Nephron (organoid): Measurements from ENCODE around the gene MVD.
A peak's percentile ranks its signal among the peaks of the same experiment; 100 is the strongest.

Source experiments
- H3K27ac Mint-ChIP-seq, 3 experiments: 2 replicates each; pipeline ENCODE4 v1.8.0; 2020; ENCODE audit warnings: mixed read lengths in 3 of 3, mild to moderate bottlenecking in 2 of 3, moderate library complexity in 1 of 3
- H3K27me3 Mint-ChIP-seq: 2 replicates; pipeline ENCODE4 v1.8.0; 2021; ENCODE audit warnings: low read depth, mild to moderate bottlenecking, moderate library complexity, mixed read lengths
- H3K36me3 Mint-ChIP-seq: 2 replicates; pipeline ENCODE4 v1.8.0; 2020; ENCODE audit warnings: low read depth, mixed read lengths
- H3K4me1 Mint-ChIP-seq: 2 replicates; pipeline ENCODE4 v1.8.0; 2020; ENCODE audit warnings: mixed read lengths
- H3K4me3 Mint-ChIP-seq, 3 experiments: 2 replicates each; pipeline ENCODE4 v1.8.0; 2020; ENCODE audit warnings: mild to moderate bottlenecking in 3 of 3, mixed read lengths in 3 of 3, moderate library complexity in 2 of 3
- H3K9me3 Mint-ChIP-seq: 2 replicates; pipeline ENCODE4 v1.8.0; 2020; ENCODE audit warnings: mixed read lengths
- TF ChIP-seq, protein P1 (sequence below), 3 experiments: fragments of 200-600 bp; sonication (generic); IDR thresholded peaks; one replicate each; pipeline ENCODE4 v1.5.0; 2021; ENCODE audit warnings: antibody characterized with exemption in 3 of 3; ENCODE audit not compliant: unreplicated experiment in 3 of 3

Gene MVD

DNA sequence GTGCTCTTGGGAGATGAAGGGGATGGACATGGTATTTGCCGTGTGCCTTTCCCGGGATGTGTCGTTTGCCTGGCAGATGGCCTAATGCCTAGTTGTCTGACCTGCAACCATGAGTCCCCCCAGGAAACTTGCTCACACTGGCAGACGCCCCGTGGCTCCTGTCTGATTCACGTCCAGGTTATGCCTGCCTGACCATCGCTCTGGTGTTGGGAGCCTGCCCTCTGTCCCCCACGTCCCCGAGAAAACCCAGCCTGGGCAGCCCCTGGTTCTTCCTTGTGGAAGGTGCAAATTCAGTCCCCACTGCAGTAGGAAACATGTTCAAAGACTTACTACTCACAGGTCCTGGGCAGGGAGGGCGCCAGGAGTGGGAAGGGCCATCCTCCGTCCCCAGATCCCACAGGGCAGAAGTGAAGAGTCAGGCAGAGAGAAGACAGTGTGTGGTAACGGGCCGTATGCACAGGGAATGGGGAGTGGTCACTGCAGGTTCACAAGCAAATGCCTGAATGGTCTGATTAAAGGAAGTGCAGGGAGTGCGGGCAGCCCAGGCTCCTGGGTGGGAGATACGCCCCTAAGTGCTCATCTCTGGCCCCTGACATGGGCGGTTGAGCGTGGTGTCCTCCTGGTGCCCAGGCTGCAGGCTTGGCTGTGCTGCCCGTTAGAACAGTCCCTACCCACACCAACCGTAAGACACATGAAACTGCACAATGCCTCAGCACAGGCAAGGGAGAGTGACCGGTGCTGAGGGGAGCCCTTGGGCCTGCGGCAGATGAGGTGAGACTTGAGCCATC is 27.6 kb upstream of the MVD start:
- Mint-ChIP-seq H3K4me3 (no peak overlapping the region), H3K4me1 (no peaks in the 10 kb centered on the region), H3K27me3 (peaks cover 50% of the 10 kb centered on the region), H3K36me3 (no peaks in the 10 kb centered on the region), H3K27ac (no peak overlapping the region), H3K9me3 (no peaks in the 10 kb centered on the region)
- TF ChIP-seq, protein P1, sequence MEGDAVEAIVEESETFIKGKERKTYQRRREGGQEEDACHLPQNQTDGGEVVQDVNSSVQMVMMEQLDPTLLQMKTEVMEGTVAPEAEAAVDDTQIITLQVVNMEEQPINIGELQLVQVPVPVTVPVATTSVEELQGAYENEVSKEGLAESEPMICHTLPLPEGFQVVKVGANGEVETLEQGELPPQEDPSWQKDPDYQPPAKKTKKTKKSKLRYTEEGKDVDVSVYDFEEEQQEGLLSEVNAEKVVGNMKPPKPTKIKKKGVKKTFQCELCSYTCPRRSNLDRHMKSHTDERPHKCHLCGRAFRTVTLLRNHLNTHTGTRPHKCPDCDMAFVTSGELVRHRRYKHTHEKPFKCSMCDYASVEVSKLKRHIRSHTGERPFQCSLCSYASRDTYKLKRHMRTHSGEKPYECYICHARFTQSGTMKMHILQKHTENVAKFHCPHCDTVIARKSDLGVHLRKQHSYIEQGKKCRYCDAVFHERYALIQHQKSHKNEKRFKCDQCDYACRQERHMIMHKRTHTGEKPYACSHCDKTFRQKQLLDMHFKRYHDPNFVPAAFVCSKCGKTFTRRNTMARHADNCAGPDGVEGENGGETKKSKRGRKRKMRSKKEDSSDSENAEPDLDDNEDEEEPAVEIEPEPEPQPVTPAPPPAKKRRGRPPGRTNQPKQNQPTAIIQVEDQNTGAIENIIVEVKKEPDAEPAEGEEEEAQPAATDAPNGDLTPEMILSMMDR (IDR thresholded peaks at IDR 0.05; ENCODE audit: unreplicated experiment in 3 of 3), result no peak

DNA sequence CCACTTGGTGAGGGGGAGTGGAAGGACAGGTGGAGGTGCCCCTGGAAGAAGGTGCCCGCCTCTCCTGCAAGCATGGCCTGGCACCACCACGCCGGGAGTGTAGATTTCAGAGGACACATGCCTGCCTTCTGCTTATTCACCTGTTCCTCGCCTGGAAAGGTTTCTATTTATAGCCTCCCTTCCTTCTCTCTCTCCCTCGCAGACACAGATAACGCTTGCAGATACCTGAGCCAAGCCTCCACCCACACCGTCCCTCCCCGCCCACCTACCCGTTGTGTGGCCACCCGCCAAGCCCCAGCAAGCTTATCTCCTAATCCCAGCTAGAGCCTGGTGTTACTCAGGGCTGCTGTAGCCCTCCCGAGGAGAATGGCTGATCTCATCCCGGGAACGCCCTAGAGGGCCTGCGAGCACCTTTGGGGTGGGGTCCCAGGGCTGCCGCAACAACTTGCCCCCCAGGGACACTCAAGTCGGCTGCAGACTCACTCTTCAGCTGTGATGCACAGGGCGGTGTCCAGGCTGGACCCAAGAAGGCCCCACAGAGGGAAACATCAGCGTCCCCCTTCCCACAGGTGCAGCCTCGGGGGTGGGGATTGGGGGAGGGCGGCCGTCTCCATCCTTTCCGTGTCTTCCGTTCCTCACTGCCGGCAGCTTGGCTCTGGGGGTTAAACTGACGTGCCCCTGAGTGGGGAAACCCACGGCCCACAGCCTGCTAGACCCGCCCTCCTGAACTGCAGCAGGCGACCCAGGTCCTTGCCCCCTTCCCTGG is 25.3 kb upstream of the MVD start:
- H3K36me3 Mint-ChIP-seq, result no peaks in the 10 kb centered on the region
- TF ChIP-seq, protein P1 (IDR thresholded peaks at IDR 0.05; ENCODE audit: unreplicated experiment in 3 of 3), result no peak
- peaks cover 73% of the 10 kb centered on the region for H3K27me3 Mint-ChIP-seq
- H3K27ac Mint-ChIP-seq, result no peak overlapping the region
- H3K4me1 Mint-ChIP-seq, result no peaks in the 10 kb centered on the region
- no peak overlapping the region for H3K4me3 Mint-ChIP-seq
- no peaks in the 10 kb centered on the region for H3K9me3 Mint-ChIP-seq

DNA sequence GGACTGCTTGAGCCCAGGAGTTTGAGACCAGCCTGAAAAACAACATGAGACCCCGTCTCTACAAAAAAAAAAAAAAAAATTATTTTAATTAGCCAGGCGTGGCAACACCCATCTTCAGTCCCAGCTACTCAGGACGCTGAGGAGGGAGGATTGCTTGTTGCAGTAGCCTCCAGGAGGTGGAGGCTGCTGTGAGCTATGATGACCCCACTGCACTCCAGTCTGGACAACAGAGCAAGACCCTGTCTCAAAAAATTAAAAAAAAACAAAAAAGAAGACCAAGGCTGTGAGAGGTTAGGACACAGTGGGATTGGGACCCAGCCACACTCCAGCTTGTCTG is 24.8 kb upstream of the MVD start:
- no peaks in the 10 kb centered on the region for H3K36me3 Mint-ChIP-seq
- TF ChIP-seq, protein P1 (IDR thresholded peaks at IDR 0.05; ENCODE audit: unreplicated experiment in 3 of 3), result no peak
- H3K4me1 Mint-ChIP-seq, result no peaks in the 10 kb centered on the region
- H3K27me3 Mint-ChIP-seq, result peaks cover 76% of the 10 kb centered on the region
- no peak overlapping the region for H3K27ac Mint-ChIP-seq
- no peaks in the 10 kb centered on the region for H3K9me3 Mint-ChIP-seq
- H3K4me3 Mint-ChIP-seq, result no peak overlapping the region

DNA sequence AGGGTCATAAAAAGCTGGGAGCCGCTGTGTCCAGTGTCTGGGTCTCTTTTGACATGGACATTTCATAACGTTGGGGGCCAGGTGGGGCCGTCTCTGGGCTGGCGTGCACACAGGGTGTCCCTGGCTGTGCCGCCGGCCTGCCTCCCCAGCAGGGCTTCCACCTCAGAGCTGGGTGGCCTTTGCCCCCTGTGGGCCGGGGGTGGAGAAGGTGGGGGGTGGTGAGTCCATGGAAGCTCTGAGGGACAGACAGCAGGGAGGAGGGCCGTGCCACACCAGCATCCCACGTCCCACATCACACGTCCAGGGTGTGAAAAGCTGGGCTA is 24.3 kb upstream of the MVD start:
- no peak overlapping the region for H3K4me3 Mint-ChIP-seq
- TF ChIP-seq, protein P1 (IDR thresholded peaks at IDR 0.05; ENCODE audit: unreplicated experiment in 3 of 3), result no peak
- H3K36me3 Mint-ChIP-seq, result no peaks in the 10 kb centered on the region
- no peaks in the 10 kb centered on the region for H3K9me3 Mint-ChIP-seq
- H3K27ac Mint-ChIP-seq, result no peak overlapping the region
- peaks cover 80% of the 10 kb centered on the region for H3K27me3 Mint-ChIP-seq
- no peaks in the 10 kb centered on the region for H3K4me1 Mint-ChIP-seq

DNA sequence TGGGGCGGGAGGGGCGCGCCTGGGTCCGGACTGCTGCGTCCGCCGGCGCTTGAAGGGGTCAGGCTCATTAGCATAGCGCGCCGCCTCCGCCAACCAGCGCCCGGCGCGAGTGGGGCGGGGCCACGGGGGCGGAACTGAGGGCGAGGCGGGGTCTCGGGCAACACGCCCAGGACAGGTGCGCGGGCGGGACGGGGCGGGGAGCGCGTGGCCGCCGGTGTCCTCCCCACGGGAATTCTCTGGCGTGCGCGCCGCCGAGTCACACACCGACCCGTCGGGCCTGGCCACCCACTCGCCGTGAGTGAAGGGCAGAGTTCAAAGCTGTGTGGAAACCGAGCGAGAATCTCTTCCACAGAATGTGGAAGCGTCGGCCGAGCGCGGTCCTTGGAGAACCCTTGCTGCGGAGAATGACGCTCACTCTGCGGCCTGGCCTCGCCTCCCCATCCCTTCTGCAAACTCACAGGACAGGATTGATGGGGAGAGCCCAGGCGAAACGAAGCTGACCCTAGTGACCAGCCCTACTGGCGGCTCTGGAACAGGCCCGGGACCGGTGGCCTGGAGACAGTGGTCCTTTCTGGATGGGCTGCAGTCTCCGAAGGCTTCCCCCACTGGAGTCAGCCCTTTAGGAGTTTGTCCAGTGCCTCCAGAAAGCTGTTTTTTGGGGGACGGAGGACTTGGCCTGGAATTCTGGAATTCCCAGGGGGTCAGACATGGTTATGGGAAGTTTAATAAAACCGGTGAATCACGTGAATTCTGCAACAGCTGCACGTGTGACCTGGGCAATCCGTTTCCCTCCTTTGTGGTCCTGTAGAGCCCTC is 23.8 kb upstream of the MVD start, which contains the start of gene SNAI3:
Gene SNAI3 (minus strand): TSS at position 69 of the 815 bp plus-strand sequence. CDS start 101 bp downstream, outside the sequence.
- H3K36me3 Mint-ChIP-seq, result no peaks in the 10 kb centered on the region
- H3K4me3 Mint-ChIP-seq, result peak within 1 kb of the TSS in 2 of 3 experiments; percentile 56 to 70
- H3K27me3 Mint-ChIP-seq, result peaks cover 86% of the 10 kb centered on the region
- H3K27ac Mint-ChIP-seq, result no peak within 1 kb of the TSS
- TF ChIP-seq, protein P1 (IDR thresholded peaks at IDR 0.05; ENCODE audit: unreplicated experiment in 3 of 3), result no peak
- no peaks in the 10 kb centered on the region for H3K4me1 Mint-ChIP-seq
- H3K9me3 Mint-ChIP-seq, result no peaks in the 10 kb centered on the region
